ENCODE data around the gene AADACL4.

DNA sequence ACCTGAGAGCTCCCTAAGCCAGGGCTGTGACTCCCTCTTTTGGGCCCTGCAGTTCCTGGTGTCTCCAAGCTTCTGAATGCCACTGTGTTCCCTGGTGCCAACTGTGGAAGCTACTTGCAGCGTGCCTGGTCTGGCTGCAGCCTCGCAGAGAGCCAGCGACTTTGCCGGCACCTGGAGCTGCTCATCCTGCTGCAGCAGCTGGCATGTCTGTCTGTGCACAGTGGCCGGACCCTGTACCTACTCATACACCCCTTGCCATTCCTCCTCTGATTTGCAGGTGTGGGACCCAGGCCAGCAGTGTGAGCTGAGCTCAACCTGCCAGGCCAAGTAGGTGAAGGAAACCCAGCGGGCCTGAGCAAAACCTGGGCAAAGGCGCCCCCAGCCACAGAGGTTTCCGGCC is 12.3 kb upstream of the AADACL4 start:
- TF ChIP-seq EZH2 (IDR thresholded peaks at IDR 0.05; ENCODE audit: borderline replicate concordance, insufficient read depth, low read length, poor library complexity, severe bottlenecking) = no peak
- TF ChIP-seq, protein P1, sequence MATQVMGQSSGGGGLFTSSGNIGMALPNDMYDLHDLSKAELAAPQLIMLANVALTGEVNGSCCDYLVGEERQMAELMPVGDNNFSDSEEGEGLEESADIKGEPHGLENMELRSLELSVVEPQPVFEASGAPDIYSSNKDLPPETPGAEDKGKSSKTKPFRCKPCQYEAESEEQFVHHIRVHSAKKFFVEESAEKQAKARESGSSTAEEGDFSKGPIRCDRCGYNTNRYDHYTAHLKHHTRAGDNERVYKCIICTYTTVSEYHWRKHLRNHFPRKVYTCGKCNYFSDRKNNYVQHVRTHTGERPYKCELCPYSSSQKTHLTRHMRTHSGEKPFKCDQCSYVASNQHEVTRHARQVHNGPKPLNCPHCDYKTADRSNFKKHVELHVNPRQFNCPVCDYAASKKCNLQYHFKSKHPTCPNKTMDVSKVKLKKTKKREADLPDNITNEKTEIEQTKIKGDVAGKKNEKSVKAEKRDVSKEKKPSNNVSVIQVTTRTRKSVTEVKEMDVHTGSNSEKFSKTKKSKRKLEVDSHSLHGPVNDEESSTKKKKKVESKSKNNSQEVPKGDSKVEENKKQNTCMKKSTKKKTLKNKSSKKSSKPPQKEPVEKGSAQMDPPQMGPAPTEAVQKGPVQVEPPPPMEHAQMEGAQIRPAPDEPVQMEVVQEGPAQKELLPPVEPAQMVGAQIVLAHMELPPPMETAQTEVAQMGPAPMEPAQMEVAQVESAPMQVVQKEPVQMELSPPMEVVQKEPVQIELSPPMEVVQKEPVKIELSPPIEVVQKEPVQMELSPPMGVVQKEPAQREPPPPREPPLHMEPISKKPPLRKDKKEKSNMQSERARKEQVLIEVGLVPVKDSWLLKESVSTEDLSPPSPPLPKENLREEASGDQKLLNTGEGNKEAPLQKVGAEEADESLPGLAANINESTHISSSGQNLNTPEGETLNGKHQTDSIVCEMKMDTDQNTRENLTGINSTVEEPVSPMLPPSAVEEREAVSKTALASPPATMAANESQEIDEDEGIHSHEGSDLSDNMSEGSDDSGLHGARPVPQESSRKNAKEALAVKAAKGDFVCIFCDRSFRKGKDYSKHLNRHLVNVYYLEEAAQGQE (IDR thresholded peaks at IDR 0.05; ENCODE audit: borderline replicate concordance) = no peak
- no peak for TF ChIP-seq MXI1 (conservative IDR thresholded peaks at IDR 0.05; ENCODE audit: poor library complexity, severe bottlenecking)
- TF ChIP-seq, protein P2, sequence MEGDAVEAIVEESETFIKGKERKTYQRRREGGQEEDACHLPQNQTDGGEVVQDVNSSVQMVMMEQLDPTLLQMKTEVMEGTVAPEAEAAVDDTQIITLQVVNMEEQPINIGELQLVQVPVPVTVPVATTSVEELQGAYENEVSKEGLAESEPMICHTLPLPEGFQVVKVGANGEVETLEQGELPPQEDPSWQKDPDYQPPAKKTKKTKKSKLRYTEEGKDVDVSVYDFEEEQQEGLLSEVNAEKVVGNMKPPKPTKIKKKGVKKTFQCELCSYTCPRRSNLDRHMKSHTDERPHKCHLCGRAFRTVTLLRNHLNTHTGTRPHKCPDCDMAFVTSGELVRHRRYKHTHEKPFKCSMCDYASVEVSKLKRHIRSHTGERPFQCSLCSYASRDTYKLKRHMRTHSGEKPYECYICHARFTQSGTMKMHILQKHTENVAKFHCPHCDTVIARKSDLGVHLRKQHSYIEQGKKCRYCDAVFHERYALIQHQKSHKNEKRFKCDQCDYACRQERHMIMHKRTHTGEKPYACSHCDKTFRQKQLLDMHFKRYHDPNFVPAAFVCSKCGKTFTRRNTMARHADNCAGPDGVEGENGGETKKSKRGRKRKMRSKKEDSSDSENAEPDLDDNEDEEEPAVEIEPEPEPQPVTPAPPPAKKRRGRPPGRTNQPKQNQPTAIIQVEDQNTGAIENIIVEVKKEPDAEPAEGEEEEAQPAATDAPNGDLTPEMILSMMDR (IDR thresholded peaks at IDR 0.05; ENCODE audit: poor library complexity, severe bottlenecking) = no peak
- TF ChIP-seq POLR2AphosphoS5 (IDR thresholded peaks at IDR 0.05) = no peak
